Stimulated activated CD4-positive, alpha-beta T cell treated with anti-CD3 and anti-CD28 coated beads, TNF-alpha, amount 100 ng/mL, for 48 hours (primary cell): Measurements from ENCODE around the gene SRGN.
"Not testable (repeated sequence)": the region's sequence is repeated elsewhere in the genome, so short reads cannot be mapped to it uniquely, and the experiment has no call there.

ENCODE experiments used
- DNase-seq, 3 donors: peaks; one replicate each; pipeline ENCODE4 v3.0.0-alpha.2; 2020; ENCODE audit warnings: low read depth in 3 of 3

Gene SRGN, protein sequence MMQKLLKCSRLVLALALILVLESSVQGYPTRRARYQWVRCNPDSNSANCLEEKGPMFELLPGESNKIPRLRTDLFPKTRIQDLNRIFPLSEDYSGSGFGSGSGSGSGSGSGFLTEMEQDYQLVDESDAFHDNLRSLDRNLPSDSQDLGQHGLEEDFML

DNA sequence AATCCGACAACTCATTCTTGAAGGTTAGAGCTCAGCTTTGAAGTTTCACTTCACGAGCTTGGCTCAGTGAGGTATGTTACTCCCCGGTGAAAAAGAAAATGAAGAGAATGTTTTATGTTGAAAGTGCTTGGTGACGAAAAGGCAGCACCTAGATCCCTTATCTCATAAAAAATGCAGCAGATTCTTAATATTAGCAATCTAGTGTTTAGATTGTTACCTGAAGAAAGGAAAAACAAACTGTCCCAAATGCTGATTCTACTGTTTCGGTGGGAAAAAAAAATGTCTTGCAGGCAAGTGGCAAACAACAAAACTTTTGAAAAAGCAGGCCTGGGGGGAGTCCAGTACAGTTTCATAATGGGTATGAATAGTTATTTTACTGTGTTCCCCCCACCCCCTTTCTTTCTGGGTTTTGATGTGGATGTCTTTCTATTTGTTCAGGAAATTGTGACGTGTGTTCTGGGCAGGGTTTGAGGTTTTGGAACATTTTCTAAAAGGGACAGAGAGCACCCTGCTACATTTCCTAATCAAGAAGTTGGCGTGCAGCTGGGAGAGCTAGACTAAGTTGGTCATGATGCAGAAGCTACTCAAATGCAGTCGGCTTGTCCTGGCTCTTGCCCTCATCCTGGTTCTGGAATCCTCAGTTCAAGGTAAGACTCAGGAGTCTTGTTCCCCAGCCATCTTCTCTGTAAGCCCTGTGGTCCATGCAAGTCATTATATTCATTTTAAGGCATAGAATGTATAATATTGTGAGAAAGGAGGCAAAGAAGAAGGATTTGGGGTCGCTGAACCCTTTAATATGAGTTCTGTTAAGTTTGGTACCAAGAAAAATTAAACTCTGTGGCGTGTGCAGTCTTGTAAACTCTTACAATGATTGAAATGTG is at the start of gene SRGN:
Gene SRGN, plus strand, starts transcription at position 514 of the 881 bp plus-strand sequence. Its CDS starts 55 bp downstream, at position 569.
- peak in 2 of 3 donors; percentile 63 to 64 for DNase-seq

DNA sequence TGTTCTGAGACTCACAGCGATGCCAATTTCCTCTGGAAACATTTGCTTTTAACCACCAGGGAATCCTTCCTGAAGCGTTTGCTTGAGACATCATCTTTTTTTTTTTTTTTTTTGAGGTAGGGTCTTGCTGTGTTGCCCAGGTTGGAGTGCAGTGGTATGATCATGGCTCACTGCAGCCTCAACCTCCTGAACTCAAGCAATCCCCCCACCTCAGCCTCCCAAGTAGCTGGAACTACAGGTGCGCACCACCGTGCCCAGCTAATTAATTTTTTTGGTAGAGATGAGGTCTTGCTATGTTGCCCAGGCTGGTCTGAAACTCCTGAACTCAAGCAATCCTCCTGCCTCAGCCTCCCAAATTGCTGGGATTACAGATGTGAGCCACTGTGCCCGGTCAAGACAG is 47.0 kb upstream of the SRGN start:
- not testable (repeated sequence) for DNase-seq

DNA sequence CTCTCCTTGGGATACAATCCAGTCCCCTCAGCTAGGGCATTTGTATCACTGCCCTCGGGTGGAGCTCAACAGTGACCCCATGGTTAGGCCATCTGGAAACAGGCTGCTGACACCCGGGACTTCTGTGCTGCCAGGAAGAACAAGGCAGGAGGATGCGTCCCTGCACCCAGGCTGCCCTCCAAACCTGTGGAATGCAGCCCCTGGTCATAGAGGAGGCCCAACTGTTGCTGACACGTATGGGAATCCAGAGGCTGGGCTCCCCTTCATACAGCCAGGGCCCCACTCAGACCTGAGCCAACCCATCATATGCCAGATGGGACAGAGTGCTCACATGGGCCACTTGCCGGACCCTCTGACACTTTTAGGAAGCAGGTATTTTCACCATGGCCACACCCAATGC is 45.5 kb upstream of the SRGN start:
- no peak for DNase-seq

DNA sequence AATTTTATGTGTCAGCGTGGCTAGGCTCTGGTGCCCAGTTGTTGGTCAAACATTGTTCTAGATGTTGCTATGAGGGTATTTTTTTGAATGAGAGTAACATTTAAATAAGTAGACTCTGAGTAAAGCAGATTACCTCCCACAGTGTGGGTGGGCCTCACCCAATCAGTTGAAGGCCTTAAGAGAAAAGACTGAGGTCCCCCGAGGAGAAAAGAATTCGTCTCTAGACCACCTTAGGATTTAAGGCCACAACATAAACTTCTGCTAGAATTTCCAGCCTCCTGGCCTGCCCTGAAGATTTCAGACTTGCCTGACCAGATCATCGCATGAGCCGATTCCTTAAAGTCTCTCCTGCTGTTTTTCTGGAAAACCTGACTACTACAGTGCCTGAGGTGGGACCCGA is 45.1 kb upstream of the SRGN start:
- no peak for DNase-seq

DNA sequence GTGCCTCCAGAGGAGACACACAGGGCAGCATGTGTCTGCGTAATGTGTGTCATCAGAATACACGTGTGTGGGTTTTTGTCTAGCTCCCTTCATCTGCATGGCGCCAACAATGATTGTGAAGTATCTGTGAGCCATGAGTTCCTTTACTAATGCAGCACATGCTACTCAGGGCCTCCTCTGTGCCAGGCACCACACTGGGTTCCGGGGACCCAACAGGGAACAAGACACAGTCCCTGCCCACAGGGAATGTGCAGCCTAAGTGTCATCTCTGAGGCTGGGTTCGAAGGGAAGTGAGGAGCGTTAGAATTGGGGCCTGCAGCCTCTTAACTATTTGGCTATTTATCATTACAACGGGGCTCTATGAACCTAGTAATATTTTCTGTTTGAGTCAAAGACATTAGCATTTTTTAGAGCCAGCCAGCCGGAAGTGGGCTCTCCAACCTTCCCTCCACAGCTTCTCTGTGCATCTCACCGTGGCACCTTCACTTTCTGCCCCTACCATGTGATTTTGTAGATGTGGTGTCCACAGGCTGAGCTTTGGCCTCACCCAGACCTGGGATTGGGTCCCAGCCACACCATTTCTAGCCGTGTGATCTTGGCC is 43.9 kb upstream of the SRGN start:
- DNase-seq, result peak in 1 of 3 donors; percentile 35

DNA sequence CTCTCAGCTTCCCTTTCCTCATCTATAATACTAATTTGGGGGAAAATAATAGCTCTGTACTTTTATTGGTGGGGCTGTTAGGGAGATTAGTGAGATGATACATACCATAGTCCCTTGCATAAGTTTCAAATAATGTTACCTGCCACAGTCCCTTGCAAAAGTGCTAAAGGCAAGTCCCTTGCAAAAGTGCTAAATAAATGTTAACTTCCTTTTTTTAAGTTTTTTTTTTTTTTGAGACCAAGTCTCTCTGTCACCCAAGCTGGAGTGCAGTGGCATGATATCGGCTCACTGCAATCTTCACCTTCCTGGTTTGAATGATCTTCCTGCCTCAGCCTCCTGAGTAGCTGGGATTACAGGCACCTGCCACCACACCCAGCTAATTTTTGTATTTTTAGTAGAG is 43.4 kb upstream of the SRGN start:
- no peak for DNase-seq

DNA sequence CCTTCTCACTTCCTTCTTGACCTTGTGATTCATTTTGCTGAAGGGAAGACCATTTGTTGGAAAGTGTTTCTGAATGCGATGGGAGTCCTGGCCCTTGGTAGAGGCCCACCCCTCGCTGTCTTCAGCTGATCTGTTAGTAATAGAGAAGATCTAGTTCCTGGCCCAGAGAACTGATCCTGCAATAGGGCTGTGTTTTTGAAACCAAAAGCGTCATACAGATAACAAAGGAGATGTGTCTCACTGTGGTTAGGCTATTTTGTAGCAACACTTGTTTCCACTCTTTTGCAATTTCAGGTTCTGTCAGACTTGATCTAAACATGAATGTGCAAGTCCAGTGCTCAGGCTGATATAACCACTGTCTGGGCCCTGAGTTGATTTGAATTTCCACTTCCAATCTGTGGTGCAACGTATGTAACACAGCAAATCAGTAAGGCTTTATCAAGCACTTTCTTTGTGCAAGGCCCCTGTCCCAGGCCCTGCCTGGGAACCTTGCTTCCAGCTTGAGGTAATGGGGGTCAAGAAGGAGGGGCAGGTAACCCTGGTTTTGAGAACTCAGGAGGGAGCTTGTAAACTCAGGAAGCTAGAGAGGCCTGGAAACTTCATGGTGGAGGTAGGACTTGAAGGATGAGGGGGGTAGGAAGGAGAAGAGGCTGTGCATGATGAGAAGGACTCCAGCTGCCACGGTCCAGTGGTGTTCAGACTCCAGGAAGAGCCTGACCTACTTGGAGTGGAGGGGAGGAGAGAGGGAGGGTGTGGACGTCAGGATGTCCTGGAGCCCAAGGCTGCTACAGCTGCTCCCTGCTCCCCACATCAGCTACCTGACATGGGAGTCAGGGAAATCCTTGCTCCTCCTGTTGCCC is 42.2 kb upstream of the SRGN start:
- peak in 1 of 3 donors; percentile 15 for DNase-seq

DNA sequence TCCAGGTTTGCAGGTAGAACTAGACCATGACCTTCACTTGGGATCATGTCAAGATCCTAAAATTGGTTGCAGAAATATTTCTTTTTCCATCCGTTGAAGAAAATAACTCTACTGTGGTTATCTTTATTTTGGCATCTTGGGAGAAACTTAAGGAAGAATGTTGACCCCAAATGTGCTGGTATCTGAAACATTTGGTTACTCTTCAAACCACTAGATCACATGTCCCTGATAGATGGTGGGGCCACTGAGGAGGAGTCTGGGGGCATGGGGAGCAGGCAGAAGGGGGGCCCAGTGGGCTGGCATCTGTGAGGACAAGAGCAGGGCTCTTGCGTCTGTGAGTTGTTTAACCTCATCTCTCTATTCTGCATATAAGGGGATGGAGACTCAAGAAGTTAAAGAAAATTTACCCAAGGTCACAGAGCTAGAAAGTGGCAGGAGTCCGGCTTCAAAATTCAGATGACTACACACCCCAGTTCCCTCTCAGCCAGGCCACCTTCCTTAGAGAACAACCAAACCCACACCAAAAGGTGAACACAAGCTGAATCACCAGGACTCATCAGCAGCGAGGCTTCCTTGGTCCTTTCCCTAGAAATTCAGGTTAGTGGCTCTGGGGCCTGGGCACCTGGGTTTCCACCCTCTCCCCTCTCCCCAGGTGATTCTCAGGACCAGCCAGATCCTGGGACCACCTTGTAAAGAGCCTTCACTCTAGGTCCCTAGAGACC is 40.6 kb upstream of the SRGN start:
- DNase-seq, result no peak

DNA sequence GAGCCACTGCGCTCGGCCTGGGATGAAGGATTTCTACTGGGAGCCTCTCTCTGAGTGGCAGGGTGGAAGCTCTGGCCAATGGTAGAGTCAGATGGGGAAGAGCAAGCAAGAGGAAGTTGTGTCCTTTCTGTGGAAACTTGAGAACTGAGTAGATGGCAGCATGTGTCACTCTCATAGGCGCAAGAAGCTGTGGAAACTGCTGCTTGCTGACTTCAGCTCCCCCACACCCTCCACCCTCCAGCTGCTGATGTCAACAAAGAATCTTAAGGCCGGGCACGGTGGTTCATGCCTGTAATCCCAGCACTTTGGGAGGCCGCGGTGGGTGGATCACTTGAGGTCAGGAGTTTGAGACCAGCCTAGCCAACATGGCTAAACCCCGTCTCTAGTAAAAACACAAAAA is 39.8 kb upstream of the SRGN start:
- DNase-seq, result peak in 2 of 3 donors; percentile 30 to 58

DNA sequence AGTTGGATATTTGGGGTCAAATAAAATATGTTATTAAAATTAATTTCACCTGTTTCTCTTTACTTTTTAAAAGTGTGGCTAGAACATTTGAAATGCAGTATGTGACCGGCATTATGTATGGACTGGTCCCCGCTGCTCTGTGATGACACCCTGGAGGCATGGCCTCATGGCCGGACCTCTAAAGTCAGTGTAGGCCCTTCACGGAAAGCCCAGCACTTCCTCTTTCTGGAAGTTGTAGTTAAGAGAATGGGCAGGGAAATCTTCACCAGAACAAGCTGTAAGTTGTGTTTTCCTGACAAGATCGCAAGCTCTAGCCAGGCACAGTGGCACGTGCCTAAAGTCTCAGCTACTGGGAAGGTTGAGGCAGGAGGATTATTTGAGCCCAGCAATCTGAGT is 38.3 kb upstream of the SRGN start:
- no peak for DNase-seq

DNA sequence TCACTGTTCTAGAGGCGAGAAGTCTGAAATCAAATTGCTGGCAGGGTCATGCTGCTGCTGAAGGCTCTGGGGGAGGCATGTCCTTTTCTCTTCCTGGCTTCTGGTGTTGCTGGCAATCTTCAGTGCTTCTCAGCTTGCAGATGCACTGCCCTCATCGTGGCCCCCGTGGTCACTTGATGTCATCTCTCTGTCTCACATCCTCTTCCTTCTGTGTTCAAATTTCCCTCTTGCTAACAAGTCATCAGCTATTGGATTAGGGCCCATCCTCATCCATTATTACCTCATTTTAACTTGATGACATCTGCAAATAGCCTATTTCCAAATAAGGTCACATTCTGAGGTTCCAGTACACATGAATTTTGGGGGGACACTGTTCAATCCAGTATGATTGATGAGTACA is 36.6 kb upstream of the SRGN start:
- no peak for DNase-seq

DNA sequence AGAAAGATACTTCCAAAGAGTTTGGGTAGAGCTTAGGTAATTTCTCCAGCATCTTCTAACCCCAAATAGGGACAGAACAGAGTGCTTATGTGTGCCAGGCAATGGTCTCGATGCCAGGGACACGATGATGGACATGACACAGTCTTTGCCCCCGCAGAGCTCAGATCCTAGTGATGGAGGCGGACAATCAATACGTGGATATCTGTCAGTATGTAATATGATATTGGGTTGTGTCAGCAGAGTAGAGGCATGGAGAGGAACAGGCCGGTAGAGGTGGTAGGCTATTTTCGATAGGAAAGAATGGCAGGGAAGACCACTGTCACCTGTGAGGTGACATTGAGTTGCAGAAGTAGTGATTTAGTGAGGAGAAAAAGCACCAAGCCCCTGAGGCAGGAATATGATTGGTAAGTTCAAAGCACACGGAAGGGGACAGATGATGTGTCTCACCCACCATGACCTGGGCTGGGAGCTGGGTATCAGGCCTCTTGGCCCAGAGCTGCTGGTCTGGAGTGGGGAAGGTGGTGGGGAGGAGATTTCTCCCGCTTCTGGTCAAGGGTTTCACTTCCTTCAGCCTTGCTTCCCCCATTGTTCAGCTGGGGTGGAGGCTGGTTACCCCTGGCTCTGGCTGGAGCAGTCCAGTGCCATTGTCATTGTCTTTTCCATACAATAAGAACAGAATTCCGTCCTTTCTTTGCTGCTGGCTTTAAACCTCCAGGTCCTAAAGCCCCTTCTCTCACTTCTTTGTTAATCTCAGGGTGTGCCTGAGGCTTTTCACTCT is 36.0 kb upstream of the SRGN start:
- DNase-seq, result no peak

DNA sequence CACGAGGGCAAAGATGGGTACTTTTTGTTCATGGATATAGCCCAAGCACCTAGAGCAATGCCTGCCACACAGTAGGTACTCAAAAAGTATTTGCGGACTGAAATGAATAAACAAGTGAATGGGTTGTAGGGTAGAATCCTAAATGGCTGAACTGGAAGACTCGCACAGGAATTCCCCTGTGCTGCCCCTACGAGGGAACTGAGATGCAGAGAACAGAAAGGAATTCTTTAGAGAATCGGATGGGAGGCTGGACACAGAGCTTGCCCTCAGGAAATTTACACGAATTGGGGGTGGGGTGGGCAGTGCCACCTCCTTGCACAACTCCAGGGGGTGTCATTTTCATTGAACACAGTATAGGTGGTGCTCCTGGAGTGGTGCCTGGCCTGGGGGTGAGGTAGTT is 35.2 kb upstream of the SRGN start:
- no peak for DNase-seq

DNA sequence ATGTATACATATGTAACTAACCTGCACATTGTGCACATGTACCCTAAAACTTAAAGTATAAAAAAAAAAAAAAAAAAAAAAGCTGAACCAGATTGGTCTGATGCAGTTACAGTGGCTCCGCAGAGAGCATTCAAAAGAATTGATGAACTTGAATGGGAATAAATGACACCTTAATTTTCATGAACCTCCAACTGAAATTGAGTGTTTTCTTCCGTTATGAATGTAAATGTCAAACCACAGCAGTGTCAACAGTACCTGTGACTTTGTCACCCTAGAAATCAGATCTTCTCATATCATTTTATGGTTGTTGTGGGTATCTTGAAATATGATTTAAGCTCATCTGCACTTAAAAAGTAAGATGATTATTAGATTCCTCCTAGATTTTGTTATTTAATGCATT is 32.7 kb upstream of the SRGN start:
- no peak for DNase-seq

DNA sequence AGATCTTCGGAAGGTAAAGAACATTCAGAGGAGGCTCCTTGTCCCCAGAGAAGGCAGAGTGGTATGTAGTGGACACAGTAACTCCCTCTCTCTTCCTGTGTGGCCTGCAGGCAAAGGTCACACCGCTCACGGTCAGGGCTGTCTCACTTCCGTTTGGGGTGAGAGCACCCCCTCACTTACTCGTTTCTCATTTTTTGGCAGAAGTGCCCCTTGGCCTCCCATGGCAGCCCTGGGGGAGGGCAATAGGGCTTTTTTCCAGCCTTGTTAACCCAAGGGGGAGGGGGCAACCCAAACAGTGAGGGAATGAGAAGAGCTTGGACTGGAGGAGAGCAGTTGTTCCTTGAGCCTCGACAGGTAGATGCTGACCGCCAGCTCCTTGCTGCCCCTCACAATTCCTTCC is 31.8 kb upstream of the SRGN start:
- no peak for DNase-seq

DNA sequence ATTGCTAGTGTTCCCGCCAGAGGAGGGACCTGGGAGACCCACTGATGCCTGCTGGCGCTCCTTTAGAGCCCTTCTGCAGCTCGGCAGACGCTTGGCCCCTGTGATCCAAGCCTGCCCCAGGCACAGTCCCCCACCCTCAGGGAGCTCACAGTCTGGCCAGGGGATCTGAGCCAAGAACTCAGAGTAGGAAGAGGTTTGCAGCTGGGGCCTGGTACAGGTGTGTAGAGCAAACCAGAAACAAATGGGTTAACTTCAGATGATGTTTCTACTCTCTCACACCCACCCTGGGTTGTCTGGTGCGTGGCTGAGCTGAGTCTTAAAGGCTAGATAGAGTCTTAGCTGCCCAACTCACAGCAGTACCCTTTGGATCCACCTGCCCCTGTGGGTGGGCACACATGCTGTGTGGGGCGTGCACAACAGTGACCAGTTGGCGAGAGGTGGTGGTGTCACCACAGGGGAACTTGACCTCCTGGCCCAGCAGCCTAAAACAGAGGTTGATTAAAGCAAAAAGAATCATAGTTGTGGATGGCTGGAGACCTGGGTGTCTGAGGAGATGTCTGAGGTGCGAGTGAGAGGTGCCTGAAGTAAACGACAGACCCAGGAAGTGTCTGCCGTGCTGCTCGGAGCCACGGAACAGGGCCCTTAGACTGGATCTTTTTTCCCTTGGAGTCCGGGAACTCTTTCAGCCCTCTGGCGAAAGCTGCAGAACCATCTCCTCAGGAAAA is 31.2 kb upstream of the SRGN start:
- DNase-seq, result no peak

DNA sequence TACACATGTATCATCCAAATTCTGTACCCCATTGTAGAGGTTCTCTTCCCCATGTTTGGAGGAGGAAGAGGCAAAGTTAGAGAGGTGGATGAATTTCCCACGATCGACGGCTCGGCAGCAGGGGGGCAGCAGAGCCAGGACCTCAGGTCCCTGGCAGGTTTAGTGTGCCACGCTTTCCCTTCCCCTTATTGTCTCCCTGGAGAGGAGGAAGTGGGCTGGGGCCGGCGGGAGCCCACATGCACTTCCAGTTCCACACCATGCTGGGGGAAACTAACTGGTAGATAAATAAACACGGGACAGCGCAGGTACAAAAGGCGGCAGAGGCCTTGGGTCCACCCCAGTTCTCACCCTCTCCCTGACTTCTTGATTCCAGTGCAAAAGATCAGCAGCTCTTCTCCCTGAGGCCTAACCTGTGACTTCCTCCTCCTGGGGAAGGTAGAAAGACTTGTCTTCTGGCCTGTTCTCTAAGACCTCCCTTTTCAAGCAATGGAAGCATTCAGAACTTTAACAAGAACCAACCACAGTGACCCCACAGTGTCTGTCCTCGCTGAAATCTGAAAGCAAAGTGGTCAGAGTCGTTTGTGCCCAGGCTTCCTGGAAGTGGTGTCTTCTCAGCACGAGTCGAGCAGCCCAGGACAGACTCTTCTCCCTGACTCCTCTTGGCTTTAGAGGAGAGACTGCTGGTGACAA is 30.5 kb upstream of the SRGN start:
- DNase-seq, result no peak

DNA sequence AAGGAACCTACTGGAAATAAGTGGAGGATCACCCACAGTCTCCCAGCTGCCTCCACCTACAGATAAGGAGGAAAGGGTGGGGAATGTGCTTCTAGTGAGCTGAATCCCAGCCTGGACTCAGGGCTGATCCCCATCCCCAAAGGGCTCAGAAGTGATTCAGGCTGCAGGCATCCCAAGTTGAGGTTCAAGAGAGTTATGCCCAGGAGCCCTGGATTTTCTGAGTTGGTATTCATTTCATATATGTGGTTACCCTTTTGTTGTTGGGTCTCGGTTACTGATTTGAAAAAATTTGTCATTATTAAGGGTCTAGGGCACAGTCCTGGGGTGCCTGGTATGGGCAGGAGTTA is 30.0 kb upstream of the SRGN start:
- DNase-seq, result no peak

DNA sequence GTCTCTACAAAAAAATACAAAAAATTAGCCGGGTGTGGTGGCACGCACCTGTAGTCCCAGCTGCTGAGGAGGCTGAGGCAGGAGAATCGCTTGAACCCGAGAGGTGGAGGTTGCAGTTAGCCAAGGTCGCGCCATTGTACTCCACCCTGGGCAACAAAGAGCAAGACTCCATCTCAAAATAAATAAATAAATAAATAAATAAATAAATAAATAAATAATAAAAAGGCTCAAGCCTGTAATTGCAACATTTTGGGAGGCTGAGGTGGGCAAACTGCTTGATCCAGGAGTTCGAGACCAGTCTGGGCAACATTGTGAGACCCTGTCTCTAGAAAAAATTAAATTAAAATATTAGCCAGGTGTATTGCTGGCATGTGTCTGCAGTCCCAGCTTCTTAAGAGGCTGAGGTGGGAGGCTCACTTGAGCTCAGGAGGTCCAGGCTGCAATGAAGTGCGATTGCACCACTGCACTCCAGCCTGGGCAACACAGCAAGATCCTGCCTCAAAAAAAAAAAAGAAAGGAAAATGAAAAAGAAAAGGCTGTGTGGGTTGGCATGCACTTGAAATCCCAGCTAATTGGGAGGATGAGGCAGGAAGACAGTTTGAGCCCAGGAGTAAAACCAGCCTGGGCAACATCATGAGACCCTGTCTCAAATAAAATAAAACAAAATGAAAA is 27.6 kb upstream of the SRGN start:
- no peak for DNase-seq
